ENCODE data around the gene SUZ12.
"Not testable (repeated sequence)": the region's sequence is repeated elsewhere in the genome, so short reads cannot be mapped to it uniquely, and the experiment has no call there.

DNA sequence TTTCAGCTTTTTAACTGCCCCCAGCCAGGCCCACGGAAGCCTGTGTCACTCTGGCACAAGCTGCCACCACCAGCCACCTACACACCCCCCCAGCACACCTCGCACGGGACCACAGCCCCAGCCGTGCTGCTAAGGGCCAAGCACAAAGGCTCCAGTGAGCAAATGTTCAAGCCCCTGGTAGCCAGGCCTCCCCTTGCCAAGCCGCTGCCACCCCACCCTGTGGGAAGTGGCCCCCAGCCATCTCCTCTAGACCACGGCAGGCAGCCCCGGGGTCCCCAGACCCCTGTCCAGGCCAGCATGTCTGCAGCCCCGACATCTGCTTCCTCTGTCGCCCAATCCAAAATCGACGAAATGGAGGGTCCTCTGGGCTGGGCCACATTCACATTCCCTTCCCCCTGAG lies 105.5 kb downstream of the SUZ12 start:
- TF ChIP-seq MTA3 (IDR thresholded peaks at IDR 0.05; ENCODE audit: borderline replicate concordance); RAD51 (IDR thresholded peaks at IDR 0.05; ENCODE audit: borderline replicate concordance, low read depth); EZH2 (IDR thresholded peaks at IDR 0.05; ENCODE audit: borderline replicate concordance, low read depth, low read length); CTCF (IDR thresholded peaks at IDR 0.05 in 2 of 3, conservative IDR thresholded peaks at IDR 0.05 in 1 of 3; ENCODE audit: insufficient read depth in 2 of 3, low read depth in 1 of 3, low read length in 3 of 3); COPS2 (conservative IDR thresholded peaks at IDR 0.05); NCOA4 (IDR thresholded peaks at IDR 0.05; ENCODE audit: partially characterized antibody): not testable (repeated sequence)
- TF ChIP-seq, protein P1, sequence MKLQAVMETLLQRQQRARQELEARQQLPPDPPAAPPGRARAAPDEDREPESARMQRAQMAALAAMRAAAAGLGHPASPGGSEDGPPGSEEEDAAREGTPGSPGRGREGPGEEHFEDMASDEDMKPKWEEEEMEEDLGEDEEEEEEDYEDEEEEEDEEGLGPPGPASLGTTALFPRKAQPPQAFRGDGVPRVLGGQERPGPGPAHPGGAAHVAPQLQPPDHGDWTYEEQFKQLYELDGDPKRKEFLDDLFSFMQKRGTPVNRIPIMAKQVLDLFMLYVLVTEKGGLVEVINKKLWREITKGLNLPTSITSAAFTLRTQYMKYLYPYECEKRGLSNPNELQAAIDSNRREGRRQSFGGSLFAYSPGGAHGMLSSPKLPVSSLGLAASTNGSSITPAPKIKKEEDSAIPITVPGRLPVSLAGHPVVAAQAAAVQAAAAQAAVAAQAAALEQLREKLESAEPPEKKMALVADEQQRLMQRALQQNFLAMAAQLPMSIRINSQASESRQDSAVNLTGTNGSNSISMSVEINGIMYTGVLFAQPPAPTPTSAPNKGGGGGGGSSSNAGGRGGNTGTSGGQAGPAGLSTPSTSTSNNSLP (IDR thresholded peaks at IDR 0.05; ENCODE audit: borderline replicate concordance, low read depth, low read length) = not testable (repeated sequence)

Data from K562 (cell line).